ENCODE results near the gene WDR7. TPM values are rescaled to one million over a fixed set of nuclear protein-coding genes. Genes with fewer than 3 reads are reported as not detected.

Gene WDR7
- total RNA-seq, 2 experiments from 2014 or later = 21.5 to 23.1 TPM

DNA sequence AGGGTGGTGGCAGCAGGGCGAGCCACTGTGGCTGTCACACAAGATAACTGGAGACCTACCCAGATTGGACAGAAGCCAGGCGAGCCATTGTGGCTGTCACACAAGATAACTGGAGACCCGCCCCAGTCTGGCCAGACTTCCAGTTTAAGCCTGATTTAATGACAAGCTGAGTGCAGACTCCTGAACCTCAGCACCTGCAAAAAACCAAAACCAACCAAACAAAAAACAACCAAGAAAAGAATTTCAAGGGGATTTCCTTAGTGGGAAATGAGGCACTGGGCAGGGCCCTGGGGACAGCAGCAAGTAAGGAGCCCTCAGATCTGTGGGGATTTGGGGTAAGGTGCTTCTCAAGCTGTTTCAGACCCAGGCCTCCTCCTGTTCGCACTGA, 400.5 kb downstream of the WDR7 start:
- intact Hi-C loops (cut with DNase I, micrococcal nuclease) = no loop called here
- DNase-seq (no peak), ATAC-seq (no peak)
- ChIA-PET CTCF (interaction anchor here (0.9 kb wide), 1 partner anchor 13 kb away, joined by 3 read pairs; no protein-coding TSS in a partner anchor), POLR2A (no interaction called here)
- Mint-ChIP-seq H3K9me3 (ENCODE audit: low read depth) (no peaks in the 10 kb centered on the region), H3K4me3 (no peak overlapping the region), H3K27me3 (peaks cover 2% of the 10 kb centered on the region), H3K4me1 (no peaks in the 10 kb centered on the region), H3K27ac (no peak overlapping the region), H3K36me3 (ENCODE audit: low read depth) (no peaks in the 10 kb centered on the region)

DNA sequence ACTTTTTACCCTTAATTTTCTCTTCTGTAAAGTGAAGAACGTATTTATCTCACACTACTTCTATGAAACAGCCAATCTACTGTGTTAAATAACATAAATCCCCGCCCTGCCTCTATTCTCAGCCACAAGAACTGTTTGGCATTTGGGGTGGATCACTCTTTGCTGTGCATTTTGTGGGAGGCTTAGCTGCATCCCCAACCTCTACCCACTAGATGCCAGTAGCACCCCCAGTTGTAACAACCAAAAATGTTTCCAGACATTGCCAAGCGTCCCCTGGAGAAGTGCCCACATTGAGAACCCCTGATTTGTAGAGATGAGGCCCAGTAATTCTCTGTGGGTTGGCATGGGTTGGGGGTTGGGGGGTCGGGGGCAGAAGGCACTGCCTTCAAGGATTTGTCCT, 401.0 kb downstream of the WDR7 start:
- POLR2A ChIA-PET = no interaction called here
- Mint-ChIP-seq H3K27me3 (peaks cover 2% of the 10 kb centered on the region), H3K36me3 (ENCODE audit: low read depth) (no peaks in the 10 kb centered on the region), H3K27ac (no peak overlapping the region), H3K9me3 (ENCODE audit: low read depth) (no peaks in the 10 kb centered on the region), H3K4me3 (no peak overlapping the region), H3K4me1 (no peaks in the 10 kb centered on the region)
- CTCF ChIA-PET = interaction anchor here (0.9 kb wide), 1 partner anchor 12 kb away, joined by 3 read pairs; no protein-coding TSS in a partner anchor
- intact Hi-C loops (cut with DNase I, micrococcal nuclease) = no loop called here
- ATAC-seq (no peak), DNase-seq (no peak)

DNA sequence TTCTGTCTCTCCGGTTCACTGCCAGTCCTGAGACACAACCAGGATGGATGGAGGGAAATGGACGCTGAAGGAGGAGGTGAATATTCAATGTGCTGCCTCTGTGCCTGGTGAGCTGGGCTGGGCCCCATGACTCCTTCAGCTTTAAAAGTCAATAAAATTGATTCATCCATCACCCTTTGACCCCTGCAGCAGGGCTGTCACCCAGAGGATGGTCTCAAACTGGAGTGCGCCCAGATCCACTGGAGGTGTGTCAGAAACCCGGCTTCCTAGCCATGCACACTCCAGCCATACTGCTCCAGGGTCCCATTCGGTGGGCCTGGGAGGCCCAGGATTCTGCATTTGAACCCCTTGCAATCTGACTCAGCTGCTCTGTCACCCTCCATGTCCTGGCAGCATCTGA, 401.6 kb downstream of the WDR7 start:
- no peak overlapping the region for H3K4me3 Mint-ChIP-seq
- H3K4me1 Mint-ChIP-seq = peaks cover 2% of the 10 kb centered on the region
- H3K9me3 Mint-ChIP-seq (ENCODE audit: low read depth) = peaks cover 2% of the 10 kb centered on the region
- CTCF ChIA-PET = interaction anchor here (0.9 kb wide), 1 partner anchor 12 kb away, joined by 3 read pairs; no protein-coding TSS in a partner anchor
- no peaks in the 10 kb centered on the region for H3K36me3 Mint-ChIP-seq (ENCODE audit: low read depth)
- H3K27me3 Mint-ChIP-seq = peaks cover 5% of the 10 kb centered on the region
- DNase-seq (no peak), ATAC-seq (no peak)
- H3K27ac Mint-ChIP-seq = no peak overlapping the region
- intact Hi-C loops (cut with DNase I, micrococcal nuclease) = no loop called here
- POLR2A ChIA-PET = no interaction called here

DNA sequence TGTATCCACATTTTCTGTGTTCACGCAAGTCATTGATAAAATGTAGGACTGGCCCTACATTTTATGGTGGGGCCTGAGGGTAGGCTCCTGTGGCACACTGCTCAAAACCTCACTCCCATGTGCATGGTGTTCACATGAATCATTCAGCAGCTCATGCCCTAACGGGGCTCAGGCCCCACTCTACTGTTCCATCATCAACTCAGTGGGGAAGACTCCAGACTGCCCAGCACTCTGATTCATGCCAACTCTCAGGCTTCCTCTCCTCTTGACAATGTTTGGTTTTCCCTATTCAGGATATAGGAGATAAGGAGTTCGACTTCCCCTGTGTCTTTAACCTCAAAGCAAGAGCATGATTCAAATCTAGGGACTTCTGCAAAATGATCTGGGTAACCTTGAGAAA, 403.7 kb downstream of the WDR7 start:
- ATAC-seq (no peak), DNase-seq (no peak)
- CTCF ChIA-PET = no interaction called here
- intact Hi-C loops (cut with DNase I, micrococcal nuclease) = no loop called here
- Mint-ChIP-seq H3K36me3 (ENCODE audit: low read depth) (no peaks in the 10 kb centered on the region), H3K4me1 (peaks cover 6% of the 10 kb centered on the region), H3K27ac (no peak overlapping the region), H3K4me3 (no peak overlapping the region), H3K9me3 (ENCODE audit: low read depth) (peaks cover 2% of the 10 kb centered on the region), H3K27me3 (peaks cover 13% of the 10 kb centered on the region)
- POLR2A ChIA-PET = no interaction called here

DNA sequence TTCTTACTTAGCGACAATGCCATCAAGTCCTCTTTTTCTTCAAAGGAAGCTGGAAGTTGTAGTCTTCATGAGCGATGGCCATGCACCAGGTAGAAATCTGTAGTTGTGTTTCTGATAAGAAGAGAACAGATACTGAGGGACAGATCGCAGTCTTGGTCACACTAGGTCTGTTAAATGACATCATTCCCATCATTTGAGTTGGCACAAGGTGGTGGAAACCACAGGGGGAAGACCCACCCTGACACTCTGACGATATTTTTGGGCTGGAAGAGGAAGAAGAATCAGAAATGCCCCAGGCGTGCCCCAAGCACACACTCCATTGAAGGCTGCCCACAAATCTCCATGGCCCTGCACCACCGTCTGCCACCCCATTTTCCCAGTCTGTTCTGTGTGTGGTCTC, 406.7 kb downstream of the WDR7 start:
- H3K36me3 Mint-ChIP-seq (ENCODE audit: low read depth) = no peaks in the 10 kb centered on the region
- no peak overlapping the region for H3K27ac Mint-ChIP-seq
- no peak overlapping the region for H3K4me3 Mint-ChIP-seq
- peaks cover 6% of the 10 kb centered on the region for H3K4me1 Mint-ChIP-seq
- ChIA-PET POLR2A (no interaction called here), CTCF (no interaction called here)
- DNase-seq = peak; percentile 47
- peaks cover 19% of the 10 kb centered on the region for H3K27me3 Mint-ChIP-seq
- intact Hi-C loops (cut with DNase I, micrococcal nuclease) = no loop called here
- H3K9me3 Mint-ChIP-seq (ENCODE audit: low read depth) = peaks cover 2% of the 10 kb centered on the region
- ATAC-seq = peak; percentile 90

DNA sequence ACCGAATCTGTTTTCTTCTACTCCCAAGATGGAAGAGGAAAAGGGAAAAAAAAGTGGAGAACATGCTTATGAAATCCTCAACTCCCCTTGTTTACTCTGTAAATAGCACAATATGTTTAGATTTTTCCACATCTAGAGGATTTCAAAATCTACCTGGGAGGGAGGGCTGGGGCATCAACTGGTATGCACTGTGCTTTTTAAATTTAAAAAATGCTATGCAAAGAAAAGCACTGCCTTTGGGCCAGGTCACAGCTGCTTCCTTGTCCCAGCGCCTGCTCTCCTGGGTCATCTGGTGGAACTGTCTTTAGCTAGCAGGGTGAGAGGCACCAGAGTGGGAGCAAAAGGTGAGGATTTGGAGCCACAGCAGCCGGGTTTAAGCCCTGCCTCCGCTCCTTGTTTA, 407.6 kb downstream of the WDR7 start:
- intact Hi-C loops (cut with DNase I, micrococcal nuclease) = no loop called here
- no peak for ATAC-seq
- Mint-ChIP-seq H3K4me3 (no peak overlapping the region), H3K27ac (no peak overlapping the region), H3K4me1 (peaks cover 6% of the 10 kb centered on the region), H3K36me3 (ENCODE audit: low read depth) (no peaks in the 10 kb centered on the region), H3K9me3 (ENCODE audit: low read depth) (peaks cover 2% of the 10 kb centered on the region), H3K27me3 (peaks cover 19% of the 10 kb centered on the region)
- POLR2A ChIA-PET = no interaction called here
- DNase-seq = no peak
- CTCF ChIA-PET = no interaction called here

DNA sequence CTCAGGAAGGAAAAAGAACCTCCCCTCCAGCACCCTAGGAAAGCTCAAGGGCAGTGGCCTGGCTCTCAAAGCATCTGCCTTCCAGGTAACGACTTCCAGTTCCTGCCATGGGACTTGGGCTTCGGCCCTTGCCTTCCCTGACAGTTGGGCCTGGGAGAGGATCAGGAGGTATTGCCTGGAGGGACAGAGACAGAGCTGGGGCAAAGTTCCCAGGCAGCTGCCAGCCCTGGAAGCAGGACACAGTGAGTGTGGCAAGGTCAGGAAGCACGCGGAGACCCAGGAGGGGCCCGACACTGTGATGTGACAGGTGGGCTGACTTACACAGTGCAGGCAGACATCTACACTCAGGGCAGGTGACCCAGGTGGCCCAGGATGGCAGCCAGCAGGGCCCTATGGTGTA, 408.2 kb downstream of the WDR7 start:
- ChIA-PET CTCF (no interaction called here), POLR2A (no interaction called here)
- Mint-ChIP-seq H3K4me1 (peaks cover 6% of the 10 kb centered on the region), H3K36me3 (ENCODE audit: low read depth) (no peaks in the 10 kb centered on the region), H3K4me3 (no peak overlapping the region), H3K9me3 (ENCODE audit: low read depth) (peaks cover 2% of the 10 kb centered on the region), H3K27ac (no peak overlapping the region), H3K27me3 (peaks cover 19% of the 10 kb centered on the region)
- no peak for ATAC-seq
- DNase-seq = no peak
- intact Hi-C loops (cut with DNase I, micrococcal nuclease) = no loop called here

DNA sequence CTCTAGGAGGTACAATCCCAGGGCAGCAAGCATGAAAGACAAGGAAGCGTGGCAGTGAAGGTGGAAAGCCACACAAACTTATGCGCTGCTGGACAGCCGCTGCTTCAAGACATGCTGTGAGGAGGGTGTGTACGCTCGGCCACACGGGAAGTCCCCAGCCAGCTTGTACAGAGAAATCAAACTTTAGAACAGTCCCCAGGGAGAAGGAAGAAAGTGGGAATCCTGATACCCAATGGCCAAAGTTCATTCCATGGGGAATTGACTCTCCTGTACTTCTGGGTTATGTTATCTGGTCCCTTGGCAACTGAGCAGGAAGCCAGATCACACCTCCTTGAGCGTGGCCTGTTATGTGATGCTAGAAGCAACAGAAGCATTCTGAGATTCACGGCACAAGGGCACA, 409.7 kb downstream of the WDR7 start:
- CTCF ChIA-PET = no interaction called here
- DNase-seq (no peak), ATAC-seq (no peak)
- intact Hi-C loops (cut with DNase I, micrococcal nuclease) = no loop called here
- Mint-ChIP-seq H3K4me1 (peaks cover 6% of the 10 kb centered on the region), H3K4me3 (no peak overlapping the region), H3K27me3 (peaks cover 16% of the 10 kb centered on the region), H3K36me3 (ENCODE audit: low read depth) (no peaks in the 10 kb centered on the region), H3K9me3 (ENCODE audit: low read depth) (peaks cover 2% of the 10 kb centered on the region), H3K27ac (no peak overlapping the region)
- POLR2A ChIA-PET = no interaction called here

DNA sequence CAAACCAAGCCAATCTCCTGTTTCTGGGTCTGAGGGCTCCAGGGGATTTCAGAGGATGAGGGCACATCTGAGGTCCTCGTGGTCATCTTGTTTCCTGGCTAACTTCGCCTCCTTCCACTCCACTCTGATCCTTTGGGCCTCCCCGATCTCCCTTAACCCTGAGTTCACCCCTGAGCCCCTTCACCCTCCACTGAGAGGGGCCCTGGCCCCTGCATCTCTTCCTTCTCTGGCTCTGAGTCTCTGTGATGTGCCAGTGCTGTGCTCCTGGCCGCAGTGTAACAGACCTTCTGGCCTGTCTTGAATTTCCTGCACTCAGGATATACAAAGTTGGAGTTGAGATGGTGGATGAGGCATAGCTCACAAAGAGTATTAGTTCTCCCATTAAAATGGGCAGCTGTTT, 411.0 kb downstream of the WDR7 start:
- POLR2A ChIA-PET = no interaction called here
- Mint-ChIP-seq H3K36me3 (ENCODE audit: low read depth) (no peaks in the 10 kb centered on the region), H3K4me1 (peaks cover 6% of the 10 kb centered on the region), H3K9me3 (ENCODE audit: low read depth) (peaks cover 2% of the 10 kb centered on the region), H3K27me3 (peaks cover 16% of the 10 kb centered on the region), H3K27ac (no peak overlapping the region), H3K4me3 (no peak overlapping the region)
- CTCF ChIA-PET = no interaction called here
- no peak for DNase-seq
- ATAC-seq = no peak
- intact Hi-C loops (cut with DNase I, micrococcal nuclease) = no loop called here

DNA sequence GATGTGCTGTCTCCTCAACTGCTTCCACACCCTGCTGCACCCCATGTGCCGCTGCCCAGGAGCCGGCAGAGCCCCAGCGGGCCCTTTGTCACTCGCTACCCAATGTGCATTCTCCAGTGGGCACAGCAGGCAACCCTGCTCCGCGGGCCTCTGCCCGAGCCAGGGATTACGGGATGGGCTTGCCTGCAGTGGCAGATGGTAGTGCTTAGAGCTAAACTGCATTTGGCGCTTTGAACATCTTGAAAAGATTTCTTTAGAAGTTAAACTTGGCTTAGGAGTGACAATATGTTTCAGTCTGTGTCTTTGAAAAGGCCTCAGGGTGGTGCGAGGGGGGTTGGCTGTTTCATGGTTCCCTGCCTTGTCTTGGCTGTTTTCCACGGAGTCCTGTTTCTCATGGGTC, 411.7 kb downstream of the WDR7 start:
- no peaks in the 10 kb centered on the region for H3K36me3 Mint-ChIP-seq (ENCODE audit: low read depth)
- peaks cover 13% of the 10 kb centered on the region for H3K27me3 Mint-ChIP-seq
- ChIA-PET POLR2A (no interaction called here), CTCF (no interaction called here)
- H3K4me3 Mint-ChIP-seq = no peak overlapping the region
- H3K9me3 Mint-ChIP-seq (ENCODE audit: low read depth) = no peaks in the 10 kb centered on the region
- no peak overlapping the region for H3K27ac Mint-ChIP-seq
- H3K4me1 Mint-ChIP-seq = peaks cover 4% of the 10 kb centered on the region
- intact Hi-C loops (cut with DNase I, micrococcal nuclease) = no loop called here
- ATAC-seq (no peak), DNase-seq (no peak)

DNA sequence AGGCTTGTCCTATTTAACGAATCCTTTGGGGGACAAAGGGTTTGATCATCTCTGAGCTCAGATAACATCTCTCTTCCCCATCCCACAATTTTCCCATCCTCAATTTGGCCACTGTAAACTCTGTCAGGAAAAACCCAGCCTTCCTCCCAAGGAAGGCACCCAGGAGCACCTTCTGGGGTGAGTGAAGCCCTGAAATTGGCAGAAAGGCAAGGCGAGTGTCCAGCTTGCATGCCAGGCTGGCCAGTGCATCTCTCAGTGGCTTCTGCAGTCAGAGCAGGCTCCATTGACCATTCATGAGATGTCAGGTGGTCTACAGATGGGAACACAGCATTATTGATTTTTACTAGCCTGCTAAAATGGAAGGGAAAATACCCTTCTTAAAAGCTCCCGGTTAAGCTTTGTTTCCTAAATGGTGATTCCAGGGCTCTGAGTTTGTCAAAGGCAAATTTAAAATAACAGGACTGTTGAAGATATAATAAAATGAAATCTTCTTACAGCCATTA, 412.5 kb downstream of the WDR7 start:
- Mint-ChIP-seq H3K4me3 (no peak overlapping the region), H3K4me1 (no peaks in the 10 kb centered on the region), H3K27me3 (peaks cover 7% of the 10 kb centered on the region), H3K36me3 (ENCODE audit: low read depth) (no peaks in the 10 kb centered on the region), H3K9me3 (ENCODE audit: low read depth) (no peaks in the 10 kb centered on the region), H3K27ac (no peak overlapping the region)
- no peak for DNase-seq
- CTCF ChIA-PET = no interaction called here
- ATAC-seq = no peak
- POLR2A ChIA-PET = no interaction called here
- intact Hi-C loops (cut with DNase I, micrococcal nuclease) = no loop called here

DNA sequence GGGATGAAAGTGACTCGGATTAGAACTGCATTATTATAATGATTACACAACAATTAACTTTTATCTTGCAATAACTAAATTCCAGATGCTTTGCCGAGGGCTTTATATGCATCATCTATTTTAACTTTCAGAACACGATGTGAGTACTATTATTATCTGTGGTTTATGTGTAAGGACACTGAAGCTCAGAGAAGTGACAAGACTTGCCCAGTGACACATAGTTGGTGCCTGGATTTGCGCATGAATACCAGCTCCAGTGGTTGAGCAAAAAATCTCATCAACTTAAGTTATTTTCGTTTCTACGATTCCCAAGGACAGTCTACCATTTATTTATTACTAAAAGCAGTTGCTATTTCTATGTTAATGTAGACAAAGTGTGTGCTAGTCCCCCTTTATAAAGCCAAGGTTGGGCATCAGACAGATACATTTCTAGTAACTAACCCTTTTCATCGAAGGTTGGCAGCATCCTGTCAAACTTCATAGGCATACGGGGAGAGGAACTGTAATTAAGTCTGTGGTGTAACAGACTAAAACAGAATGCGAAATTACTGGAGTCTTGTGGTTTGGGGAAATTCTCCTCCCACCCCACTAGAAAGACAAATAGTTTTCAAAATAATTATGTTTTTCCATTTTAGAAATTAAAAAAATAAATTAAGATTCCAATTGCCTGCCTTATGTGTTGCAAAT, 422.5 kb downstream of the WDR7 start:
- intact Hi-C loops (cut with DNase I, micrococcal nuclease) = no loop called here
- Mint-ChIP-seq H3K27ac (no peak overlapping the region), H3K9me3 (ENCODE audit: low read depth) (no peaks in the 10 kb centered on the region), H3K4me3 (no peak overlapping the region), H3K36me3 (ENCODE audit: low read depth) (no peaks in the 10 kb centered on the region), H3K27me3 (peaks cover 3% of the 10 kb centered on the region), H3K4me1 (peaks cover 9% of the 10 kb centered on the region)
- no peak for DNase-seq
- ChIA-PET POLR2A (no interaction called here), CTCF (no interaction called here)
- no peak for ATAC-seq
